ENCODE data around the gene CUL5.

DNA sequence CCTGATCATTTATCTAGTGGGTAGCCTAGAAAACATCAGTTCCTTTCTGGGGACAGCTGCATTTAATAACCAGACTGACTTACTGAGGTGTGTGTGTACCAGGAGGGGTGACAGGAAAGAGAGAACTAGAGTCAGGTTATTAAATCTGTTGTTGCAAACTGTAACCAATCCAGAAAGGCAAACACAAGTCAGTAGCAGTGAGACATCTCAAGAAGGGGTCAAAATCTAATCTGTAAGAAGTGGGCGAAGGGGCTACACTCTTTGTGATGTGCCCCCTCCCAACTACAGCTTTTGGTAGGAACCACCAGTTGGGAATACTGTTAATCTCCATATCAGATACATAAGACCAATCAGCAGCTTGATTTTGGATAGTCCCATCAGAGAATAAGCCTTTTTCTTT, 26.3 kb downstream of the CUL5 start:
- TF ChIP-seq EZH2 (IDR thresholded peaks at IDR 0.05) (no peak), POLR2AphosphoS5 (IDR thresholded peaks at IDR 0.05; ENCODE audit: borderline replicate concordance, low read depth, low read length) (no peak)

Measured in SK-N-MC (cell line).